Hepatic stellate cell (primary cell): Measurements from ENCODE around the gene PIGN.
"Not testable (repeated sequence)": the region's sequence is repeated elsewhere in the genome, so short reads cannot be mapped to it uniquely, and the experiment has no call there.

Experiments
- DNase-seq: peaks from one replicate; pipeline ENCODE4 v3.0.0; 2011; ENCODE audit warnings: low spot score

PIGN gene

DNA sequence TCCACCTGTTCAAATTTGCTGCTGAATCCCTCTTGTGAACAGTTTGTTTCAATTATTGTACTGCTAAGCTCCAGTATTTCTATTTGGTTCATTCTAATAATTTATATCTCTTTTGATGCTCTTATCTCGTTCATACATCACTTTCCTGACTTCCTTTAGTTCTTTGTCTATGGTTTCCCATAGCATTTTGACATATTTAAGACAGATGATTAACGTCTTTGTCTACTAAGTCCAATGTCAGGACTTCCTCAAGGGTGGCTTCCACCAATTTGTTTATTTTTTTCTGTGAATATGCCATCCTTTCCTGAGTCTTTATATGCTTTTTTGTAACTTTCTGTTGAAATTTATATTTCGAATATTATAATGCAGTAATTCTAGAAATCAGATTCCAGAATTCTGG lies 9.6 kb downstream of the PIGN start:
- DNase-seq = no peak

DNA sequence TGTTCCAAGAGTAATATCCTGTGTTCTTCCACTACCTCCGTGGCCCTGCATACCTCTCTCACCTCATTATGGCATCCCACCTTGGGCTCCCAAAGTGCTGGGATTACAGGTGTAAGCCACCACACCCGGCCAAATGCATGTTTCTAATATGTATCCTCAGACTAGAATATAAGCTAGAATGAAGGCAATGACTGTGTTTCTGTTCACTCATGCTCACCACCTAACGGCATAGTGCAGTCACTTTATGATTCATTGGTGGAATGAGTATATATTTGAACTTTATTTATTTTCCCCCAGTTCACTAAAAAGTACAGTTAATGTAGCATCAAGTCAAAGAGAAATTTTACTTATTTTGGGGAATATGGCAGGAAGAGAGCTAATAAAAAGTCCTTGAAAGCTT lies 11.3 kb downstream of the PIGN start:
- DNase-seq = no peak

DNA sequence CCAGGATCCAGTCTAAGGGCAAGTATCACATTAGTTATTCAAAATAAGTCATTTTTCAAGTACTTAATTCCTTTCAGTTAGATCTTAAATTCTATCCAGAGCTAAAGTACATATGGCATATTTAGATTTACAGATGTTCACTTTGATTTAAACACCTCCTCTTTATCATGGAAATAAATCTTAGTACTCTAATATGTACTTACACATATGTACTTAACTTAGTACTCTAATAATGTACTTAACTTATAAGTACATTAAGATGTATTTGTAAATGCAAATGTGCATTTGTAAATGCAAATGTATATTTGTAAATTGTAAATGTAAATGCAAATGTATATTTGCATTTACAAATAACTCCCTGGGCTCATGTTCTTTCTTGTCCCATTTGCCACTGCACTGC lies 14.6 kb downstream of the PIGN start:
- DNase-seq = no peak

DNA sequence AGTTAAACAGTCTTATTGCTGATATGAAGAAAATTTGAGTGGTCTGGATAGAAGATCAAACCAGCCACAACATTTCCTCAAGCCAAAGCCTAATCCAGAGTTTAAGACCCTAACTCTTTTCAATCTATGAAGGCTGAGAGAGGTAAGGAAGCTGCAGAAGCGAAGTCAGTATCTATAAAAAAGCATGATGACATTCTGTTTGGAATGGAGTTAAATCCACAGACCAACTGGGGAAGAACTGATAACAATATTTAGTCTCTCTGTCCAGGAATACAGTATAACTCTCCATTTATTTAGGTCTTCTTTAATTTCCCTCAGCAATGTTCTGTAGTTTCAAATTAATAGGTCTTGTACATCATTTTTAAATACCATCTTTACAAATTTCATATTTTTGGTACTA lies 16.0 kb downstream of the PIGN start:
- no peak for DNase-seq

DNA sequence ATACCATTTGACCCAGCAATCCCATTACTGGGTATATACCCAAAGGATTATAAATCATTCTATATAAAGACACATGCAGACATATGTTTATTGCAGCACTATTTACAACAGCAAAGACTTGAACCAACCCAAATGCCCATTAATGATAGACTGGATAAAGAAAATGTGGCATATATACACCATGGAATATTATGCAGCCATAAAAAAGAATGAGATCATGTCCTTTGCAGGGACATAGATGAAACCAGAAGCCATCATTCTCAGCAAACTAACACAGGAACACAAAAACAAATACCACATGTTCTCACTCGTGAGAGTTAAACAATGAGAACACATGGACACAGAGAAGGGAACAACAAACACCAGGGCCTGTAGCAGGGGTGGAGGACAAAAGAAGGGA lies 20.3 kb downstream of the PIGN start:
- DNase-seq = not testable (repeated sequence)

DNA sequence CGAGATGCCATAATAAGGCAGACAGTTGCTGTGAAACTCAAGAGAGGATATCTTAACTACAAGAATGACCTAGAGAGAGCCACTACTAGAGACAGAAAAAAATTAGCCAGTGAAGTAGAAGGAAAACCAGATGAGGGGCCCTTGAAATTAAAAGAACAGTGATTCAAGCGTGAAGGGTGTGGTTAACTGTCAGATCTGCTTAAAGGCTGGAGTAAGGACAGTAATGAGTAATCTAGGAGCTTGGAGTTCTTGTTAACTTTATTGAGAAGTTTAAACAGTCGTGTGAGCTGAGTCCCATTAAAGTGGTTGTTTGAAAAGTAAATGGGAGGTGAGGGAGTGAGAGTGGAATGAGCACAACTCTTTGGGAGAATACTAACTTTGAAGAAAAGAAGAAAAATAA lies 21.3 kb downstream of the PIGN start:
- DNase-seq = no peak

DNA sequence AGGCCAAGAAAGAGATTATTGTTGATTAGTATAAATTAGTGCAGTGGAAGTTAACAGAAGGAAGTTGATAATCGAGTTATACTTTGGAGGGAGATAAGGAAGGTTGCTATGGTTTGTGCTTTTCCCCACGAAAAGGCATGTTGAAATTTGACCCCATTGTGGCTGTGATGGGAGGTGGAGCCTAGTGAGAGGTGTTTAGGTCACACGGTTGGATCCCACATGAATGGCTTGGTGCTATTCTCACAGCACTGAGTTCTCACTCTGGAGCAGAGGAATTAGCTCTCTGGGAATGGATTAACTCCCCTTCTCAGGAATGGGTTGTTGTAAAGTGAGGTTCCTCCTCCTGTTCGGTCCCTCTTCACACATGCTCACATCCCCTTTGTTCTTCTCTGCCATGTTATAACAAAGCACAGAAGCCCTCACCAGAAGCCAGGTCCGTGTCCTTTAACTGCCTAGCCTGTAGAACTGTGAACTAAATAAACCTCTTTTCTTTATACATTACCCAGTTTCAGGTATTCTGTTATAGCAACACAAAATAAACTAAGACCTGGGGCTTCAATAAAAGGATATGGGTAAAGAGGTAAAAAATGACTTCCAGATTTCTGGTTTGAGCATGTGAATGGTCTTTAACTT lies 21.9 kb downstream of the PIGN start:
- DNase-seq = no peak

DNA sequence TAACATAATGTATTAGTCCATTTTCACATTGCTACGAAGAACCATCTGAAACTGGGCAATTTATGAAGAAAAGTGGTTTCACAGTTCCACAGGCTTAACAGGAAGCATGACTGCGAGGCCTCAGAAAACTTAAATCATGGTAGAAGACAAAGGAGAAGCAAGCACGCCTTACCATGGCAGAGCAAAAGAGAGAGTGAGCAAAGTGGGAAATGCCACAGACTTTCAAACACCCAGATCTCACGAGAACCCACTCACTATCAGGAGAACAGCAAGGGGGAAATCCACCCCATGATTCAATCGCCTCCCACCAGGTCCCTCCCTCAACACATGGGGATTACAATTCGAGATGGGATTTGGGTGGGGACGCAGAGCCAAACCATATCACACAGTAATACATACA lies 22.5 kb downstream of the PIGN start:
- no peak for DNase-seq

DNA sequence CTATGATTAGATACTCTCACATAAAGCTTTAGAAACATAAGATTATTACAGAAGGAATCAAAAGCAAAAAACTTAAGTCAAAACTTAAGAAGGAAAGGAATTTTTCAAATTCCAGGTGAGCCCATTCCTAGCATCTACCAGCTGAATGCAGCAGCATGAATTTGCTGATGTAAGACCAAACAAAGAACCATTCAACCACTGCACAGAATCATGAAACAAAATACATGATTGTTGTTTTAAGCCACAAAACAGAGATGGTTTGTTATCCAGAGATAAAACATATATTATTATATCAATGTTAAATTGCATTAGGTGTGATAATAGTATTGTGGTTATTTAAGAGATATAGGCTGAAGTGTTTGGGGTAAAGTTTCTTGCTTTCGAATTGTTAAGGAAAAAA lies 29.0 kb downstream of the PIGN start:
- no peak for DNase-seq

DNA sequence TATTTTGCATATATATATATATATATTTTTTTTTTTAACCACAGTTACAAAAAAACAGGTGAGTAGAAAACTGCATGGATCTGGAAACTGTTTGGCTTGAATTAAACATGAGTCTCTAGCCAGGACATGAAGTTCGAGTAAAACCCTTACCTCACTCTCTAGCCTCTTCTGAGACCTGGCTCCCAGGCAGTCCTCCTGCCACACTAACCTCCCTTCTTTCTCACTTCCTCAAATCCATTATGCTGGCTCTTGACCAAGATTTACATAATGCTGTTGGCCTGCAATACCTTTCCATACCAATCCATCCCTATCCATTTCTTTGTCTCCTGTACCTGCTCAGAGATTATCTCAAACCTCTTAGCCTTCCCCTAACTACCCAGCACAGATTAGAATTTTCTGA lies 34.0 kb downstream of the PIGN start:
- no peak for DNase-seq

DNA sequence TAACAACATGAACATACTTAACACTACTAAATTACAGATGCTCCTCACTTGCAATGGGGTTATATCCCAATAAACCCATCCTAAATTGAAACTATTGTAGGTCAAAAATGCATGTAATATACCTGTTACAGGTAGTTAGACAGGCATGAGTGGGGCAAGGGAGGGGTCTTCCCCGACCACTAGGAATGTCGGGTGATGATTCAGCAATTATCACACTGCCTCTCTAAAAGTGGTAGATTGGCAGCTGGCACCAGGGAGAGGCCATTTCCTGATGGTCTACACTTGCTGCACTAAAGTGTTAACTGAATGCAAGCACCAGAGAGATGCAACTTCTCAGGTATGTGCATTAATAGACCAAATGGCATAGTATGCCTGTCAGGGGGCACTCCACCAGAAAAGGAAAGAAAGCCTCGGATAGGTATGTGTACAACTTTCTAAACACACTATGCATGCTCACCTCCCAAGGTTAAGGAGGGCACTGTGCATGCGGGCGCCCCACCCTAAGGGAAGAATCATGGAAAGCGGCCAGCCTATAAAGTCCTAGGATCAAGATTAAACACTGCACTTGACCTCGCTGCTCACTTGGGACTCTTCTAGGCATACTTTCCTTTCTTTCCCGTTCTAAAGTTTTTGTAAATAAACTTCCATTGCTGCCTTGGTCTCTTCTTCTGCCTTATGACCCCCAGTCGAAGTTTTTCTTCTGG lies 35.6 kb downstream of the PIGN start:
- DNase-seq = no peak

DNA sequence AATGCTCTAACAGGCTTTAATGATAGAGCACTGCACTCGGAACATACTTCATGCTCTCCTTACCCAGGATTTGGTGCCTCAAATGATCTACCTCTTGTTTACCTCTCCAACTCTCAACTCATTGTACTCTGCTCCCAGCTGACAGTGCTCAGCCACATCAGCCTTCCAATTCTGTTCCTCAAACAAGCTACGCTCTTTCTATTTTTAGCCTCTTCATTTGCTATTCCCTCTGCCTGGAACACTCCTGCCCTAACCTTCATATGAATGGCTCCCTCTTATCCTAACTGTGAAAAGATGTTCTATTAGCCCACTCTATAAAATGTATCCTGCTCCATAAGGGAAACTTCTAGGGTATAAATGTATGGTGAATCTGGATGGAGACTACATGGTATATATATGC lies 42.5 kb downstream of the PIGN start:
- no peak for DNase-seq

DNA sequence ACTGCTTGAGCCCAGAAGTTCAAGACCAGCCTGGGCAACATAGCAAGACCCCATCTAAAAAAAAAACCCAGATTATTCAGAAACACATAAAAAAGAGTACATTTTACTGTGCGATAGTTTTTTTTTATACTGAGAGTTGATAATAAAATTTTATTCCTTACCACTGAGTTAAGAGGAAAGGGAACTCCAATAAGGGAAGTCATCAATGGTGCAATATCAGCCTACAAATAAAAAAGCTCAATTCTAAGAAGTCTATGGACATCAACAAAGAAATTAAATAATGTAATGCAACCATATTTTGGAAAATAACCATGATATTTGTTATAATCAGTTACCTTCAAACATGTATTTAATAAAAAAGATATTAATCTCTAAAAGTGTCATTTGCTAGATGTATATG lies 46.6 kb downstream of the PIGN start:
- DNase-seq = no peak

DNA sequence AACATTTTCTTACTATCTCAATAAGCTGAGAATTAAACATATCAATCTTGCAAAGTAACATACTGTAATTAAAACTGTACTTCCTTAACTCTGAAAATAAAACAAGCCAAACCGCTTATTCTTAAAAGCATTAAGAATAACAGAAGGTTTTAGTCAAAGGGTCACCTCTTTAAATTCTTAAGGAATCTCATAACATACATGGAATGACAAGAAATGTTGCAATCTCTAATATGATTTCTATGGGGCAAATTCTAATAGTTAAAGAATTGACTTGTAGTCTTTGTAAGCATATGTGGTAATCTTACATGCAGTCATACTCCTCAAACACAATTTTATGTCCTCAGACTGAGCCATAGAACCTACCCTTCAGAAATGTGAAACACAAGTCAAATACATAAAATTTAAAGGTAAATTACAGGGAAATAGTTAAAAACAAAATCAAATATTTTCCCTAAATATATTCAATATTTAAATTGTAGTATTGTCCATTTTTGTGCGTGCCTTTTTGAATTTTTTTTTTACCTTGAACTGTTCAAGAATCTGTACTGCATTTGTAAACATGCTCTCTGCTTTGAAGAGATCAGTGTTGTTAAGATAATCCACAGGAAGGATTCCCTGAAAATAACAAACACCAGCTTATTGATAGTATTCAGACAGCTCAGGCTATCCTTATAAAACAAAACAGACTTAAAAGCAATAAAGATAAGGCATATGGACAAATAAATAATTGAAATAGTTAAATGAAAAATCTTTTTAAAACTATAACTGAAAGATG lies 48.2 kb downstream of the PIGN start:
- no peak for DNase-seq

DNA sequence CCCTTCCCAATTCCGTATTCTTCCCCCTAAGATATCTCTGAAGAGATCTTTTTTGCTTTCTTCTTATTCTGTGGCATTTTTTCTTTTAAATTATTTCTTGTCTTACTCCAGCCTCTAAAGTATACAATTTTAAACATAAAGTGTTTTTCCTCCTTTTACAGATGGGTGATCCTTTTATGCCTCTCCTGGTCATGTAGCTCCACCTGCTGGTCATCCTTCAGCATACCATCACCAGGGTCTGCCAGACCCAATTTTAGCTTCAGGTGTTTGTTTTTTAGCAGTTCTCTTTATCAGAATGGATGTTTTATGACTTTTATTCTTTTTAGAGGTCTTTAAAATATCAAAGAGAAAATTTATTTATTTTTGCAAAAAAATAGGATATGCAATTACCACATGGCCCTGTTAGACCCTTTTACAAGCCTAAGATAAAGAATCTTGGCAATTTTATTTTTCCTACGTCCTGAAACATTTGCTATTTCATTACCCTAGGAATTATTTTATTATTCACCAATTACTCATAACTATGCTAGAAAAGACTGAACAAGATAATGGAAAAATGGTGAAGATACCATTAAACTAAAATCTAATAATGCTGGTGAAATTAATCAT lies 55.5 kb downstream of the PIGN start:
- DNase-seq = peak; percentile 21

DNA sequence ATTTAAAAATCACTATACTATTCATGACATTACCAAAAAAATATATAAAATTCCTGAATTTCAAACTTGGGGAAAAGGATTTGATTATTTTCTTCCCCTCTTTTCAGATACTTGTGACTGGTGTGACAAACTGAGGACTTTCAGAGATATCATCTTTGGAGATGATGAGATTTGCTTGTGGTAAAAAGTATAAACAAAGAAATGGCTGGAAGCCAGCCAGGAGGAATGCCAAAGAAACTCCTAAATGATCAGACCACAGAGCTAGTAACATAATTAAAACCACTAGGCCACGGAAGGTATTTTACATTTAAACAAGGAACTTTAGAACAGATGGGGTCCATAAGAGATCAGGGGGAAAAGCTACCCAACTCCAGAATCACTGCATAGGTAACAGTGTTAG lies 58.7 kb downstream of the PIGN start:
- peak; percentile 1 for DNase-seq

DNA sequence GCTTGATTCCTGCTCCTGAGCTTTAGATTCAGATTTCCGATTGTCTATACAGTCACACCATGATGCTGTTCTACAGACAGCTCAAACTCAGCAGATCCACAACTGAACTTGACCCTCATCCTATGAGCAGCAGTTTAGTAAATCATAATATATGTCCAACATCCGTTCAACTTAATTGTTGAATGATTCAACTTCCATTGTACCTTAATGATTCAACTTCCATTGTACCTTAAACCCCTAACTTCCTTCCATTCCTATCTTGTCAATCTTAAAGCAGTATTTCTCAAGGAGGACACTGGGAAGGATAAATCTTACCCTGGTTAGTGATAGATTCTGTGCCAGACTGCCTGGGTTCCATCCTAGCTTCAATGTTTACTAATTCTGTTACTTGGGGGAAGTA lies 60.1 kb downstream of the PIGN start:
- DNase-seq = no peak

DNA sequence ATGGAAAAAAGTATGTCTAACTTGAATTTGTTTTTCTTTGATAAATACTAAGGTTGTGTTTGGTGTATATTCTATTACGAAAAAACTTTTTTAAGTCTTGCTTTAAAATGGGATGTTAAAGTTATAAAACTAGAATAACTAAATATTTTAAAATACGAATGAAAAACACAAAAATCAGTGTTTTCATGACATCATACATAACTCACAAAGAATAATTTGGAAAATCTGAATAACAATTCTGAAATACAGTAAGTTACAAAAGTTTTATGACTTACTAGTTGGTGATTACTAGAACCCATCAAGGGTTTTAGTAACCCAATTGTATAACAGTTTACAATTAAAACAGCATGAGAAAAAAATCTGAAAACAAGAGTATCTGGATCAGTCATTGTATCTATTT lies 61.2 kb downstream of the PIGN start:
- no peak for DNase-seq

DNA sequence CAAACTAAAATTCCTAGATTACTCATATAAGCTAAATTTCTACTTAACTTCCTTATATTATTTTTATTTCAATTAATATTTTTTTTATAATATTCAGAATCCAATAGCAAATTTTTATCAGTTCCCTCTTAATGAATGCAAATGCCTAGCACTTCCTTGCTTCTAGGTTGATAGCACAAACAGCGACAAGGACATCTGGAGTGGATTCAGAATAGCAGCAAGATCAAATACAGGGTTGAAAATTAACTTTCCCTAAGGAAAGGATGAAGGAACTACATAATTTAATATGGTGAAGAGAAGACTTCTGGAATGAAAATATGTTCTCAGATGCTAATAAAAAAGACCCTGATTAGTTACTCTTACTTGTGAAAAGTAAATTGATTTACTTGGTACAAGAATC lies 64.5 kb downstream of the PIGN start:
- DNase-seq = no peak

DNA sequence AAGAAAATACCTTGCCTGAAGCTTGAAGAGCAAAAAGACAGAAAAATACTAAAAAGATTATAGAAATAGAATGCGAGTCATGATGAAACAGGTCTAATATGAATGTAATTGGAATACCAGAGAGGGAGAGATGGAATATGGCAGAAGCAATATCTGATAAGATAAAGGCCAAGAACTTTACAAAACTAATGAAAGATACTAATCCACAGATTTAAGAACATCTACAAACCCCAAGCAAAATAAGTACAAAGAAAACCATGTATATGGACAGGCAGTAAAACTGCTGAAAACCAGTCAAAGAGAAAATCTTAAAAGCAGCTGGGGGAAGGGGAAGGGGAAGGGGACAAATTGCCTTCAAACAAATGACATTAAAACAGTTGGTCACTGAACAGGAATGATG lies 67.0 kb downstream of the PIGN start:
- DNase-seq = no peak

DNA sequence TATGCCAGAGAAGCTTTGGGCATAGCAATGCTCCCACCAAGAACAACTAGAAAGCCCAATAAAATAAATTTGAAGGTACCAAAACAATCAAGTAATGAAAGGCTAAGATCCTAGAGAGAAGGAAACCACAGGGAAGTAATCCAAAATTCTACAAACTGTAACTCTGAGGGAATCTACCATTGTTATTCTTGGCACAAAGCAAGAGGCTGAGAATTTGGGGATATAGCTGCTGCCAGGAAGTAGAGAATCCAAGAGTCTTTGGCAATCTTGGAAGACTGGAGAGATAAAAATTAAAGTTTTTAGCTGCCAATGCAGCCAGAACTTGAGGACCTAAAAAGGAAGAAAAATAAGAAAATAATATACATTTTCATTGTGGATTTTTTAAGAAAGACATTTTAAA lies 68.5 kb downstream of the PIGN start:
- peak; percentile 12 for DNase-seq

DNA sequence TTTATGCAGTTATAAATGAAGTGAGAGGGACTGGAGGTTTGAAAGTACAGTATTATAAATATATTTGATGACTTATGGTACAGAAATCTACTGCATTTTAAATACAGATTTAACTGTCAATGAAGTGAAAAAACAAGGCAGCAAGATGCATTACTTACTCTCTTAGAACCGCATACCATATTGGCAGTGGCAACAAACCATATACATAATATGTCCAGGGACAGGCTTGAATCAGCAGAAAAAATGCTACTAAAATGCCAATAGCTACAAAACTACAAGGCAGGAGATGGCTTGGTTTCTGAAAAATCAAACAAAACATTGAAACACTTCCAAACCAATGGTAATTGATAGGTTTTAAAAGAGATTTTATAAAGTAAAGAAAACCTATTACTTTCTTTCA lies 77.2 kb downstream of the PIGN start:
- DNase-seq = no peak

DNA sequence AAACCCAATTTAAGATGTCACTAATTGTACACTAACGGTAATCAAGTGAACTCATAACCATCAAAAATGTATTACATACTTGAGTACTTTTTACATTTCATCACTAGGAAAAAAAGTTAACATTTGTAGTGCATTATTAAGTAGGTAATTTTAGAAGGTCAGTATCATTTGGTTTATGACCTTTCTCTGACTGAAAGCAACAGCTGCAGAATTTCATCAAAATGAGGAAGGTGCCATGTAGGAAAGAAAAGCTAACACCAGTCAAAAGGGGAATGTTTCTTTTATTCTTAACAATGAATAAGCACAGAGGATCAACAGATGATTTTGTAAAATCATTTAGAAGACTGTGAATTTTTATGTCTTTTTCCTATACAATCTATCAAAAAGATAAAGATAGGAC lies 79.0 kb downstream of the PIGN start:
- DNase-seq = no peak
